ENCODE results near the gene FAH.

DNA sequence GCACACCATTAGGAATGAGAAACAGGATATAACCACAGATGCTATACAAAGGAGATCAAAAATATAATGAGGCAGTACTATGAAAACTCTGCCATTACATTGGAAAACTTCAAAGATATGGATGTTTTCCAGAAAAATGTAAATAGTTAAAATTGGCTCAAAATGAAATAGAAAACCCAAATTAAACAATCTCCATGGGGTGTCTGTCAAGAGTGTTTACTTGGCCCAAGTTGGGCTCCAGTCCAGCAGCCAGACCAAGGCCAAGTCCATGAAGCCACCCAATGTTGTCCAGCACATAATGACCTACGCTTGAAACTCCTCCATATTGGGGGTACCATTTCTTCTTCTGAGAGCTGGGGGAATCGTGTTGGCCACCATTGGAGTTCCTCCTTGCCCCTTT lies 62.1 kb downstream of the FAH start:
- TF ChIP-seq, protein P1, sequence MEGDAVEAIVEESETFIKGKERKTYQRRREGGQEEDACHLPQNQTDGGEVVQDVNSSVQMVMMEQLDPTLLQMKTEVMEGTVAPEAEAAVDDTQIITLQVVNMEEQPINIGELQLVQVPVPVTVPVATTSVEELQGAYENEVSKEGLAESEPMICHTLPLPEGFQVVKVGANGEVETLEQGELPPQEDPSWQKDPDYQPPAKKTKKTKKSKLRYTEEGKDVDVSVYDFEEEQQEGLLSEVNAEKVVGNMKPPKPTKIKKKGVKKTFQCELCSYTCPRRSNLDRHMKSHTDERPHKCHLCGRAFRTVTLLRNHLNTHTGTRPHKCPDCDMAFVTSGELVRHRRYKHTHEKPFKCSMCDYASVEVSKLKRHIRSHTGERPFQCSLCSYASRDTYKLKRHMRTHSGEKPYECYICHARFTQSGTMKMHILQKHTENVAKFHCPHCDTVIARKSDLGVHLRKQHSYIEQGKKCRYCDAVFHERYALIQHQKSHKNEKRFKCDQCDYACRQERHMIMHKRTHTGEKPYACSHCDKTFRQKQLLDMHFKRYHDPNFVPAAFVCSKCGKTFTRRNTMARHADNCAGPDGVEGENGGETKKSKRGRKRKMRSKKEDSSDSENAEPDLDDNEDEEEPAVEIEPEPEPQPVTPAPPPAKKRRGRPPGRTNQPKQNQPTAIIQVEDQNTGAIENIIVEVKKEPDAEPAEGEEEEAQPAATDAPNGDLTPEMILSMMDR (IDR thresholded peaks at IDR 0.05), result no peak
- TF ChIP-seq ZFX (IDR thresholded peaks at IDR 0.05; ENCODE audit: borderline replicate concordance), result no peak

All from 22Rv1 (cell line).